ENCODE data around the gene CSF2RB.

CSF2RB gene

GRCh38 chr22:36913427-36914389, at the start of gene CSF2RB:
CSF2RB (plus strand) TSS chr22:36913628; CDS start chr22:36922208, 8,580 bp downstream.
- DNase-seq (ENCODE audit: low spot score): peak; percentile 70

DNA sequence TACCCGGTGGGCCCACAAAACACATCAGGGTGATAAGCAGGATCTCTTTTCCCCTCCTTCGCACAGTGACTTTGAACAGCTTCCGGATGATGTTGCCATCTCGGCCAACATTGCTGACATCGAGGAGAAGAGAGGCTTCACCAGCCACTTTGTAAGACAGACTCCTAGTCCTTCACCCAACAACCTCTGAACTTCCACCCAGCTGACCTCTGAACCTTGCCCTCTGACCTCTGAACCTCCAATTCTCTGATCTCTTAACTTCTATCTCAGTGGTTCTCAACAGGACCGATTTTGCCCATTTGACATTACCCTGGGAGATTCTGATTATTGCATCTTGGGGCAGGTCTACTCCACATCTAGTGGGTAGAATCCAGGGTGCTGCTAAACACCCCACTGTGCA, 49.4 kb upstream of the CSF2RB start:
- no peak for DNase-seq (ENCODE audit: low spot score)

DNA sequence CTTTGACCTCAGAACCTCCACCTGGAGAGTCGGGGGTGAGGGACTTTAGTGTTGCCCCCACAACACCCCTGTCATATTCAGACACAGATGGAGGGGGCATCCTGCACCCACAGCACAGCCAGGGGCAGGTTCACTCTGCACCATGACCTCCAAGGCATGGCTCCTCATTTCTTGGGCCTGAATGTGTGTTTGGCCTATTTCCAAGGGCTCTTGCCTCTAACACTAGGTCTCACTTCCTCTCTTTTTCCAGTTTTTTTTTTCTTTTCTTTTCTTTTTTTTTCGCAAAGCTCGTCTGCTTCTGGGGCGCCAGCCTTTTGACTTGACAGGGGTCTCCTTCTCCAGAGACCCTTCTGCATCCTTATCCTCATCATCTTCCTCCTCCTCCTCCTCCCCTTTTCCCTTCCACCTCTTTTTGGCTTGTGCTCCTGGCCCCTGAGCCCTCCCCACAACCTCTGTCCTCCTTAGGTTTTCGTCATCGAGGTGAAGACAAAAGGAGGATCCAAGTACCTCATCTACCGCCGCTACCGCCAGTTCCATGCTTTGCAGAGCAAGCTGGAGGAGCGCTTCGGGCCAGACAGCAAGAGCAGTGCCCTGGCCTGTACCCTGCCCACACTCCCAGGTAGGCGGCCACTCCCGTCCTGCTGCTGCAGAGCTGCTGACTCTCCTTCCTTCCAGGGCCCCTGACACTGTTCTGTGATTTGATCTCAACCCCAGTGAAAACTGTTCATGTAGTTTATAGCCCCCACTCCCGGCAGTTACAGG, 48.8 kb upstream of the CSF2RB start:
- no peak for DNase-seq (ENCODE audit: low spot score)

GRCh38 chr22:36865346-36865745, 48.1 kb upstream of the CSF2RB start:
- no peak for DNase-seq (ENCODE audit: low spot score)

DNA sequence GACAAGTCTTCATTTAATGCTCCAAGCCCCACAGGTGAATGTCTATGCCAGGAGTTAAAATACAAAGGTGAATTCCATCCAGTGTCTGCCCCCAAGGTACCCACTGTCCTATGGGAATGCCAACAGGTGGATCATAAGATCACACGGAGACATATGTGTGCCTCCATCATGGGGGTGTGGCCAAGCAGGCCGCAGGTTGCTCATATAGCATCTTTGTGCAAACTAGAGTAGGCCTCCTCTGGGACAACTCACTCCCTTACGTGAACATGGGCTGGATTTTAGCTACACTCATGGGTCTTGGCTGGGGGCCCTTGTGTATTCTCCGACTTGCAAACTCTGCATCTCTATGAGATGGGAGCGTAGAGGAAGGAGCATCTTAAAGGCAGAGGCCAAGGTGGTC, 45.7 kb upstream of the CSF2RB start:
- no peak for DNase-seq (ENCODE audit: low spot score)

- DNase-seq (ENCODE audit: low spot score): no peak
Measured at GRCh38 chr22:36868546-36869181, 44.8 kb upstream of the CSF2RB start.

GRCh38 chr22:36870250-36870649, 43.2 kb upstream of the CSF2RB start:
- no peak for DNase-seq (ENCODE audit: low spot score)

- no peak for DNase-seq (ENCODE audit: low spot score)
Measured at GRCh38 chr22:36871669-36872081, 41.8 kb upstream of the CSF2RB start.

DNA sequence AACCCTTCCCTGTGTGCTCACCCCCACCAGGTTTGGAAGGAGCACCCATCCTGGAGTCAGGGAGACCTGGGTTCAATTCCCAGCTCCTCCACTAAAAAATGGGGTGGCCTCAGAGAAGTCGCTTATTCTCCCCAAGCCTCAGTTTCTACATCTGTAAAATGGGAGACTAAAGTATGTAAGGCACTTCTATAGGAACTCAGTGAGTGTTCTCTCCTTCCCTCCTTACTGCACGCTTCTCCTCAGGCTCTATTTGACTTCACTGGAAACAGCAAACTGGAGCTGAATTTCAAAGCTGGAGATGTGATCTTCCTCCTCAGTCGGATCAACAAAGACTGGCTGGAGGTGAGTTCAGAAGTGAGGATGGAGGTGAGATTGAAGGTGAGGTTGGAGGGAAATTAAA, 41.3 kb upstream of the CSF2RB start:
- no peak for DNase-seq (ENCODE audit: low spot score)

- no peak for DNase-seq (ENCODE audit: low spot score)
Measured at GRCh38 chr22:36872866-36873498, 40.4 kb upstream of the CSF2RB start.

DNA sequence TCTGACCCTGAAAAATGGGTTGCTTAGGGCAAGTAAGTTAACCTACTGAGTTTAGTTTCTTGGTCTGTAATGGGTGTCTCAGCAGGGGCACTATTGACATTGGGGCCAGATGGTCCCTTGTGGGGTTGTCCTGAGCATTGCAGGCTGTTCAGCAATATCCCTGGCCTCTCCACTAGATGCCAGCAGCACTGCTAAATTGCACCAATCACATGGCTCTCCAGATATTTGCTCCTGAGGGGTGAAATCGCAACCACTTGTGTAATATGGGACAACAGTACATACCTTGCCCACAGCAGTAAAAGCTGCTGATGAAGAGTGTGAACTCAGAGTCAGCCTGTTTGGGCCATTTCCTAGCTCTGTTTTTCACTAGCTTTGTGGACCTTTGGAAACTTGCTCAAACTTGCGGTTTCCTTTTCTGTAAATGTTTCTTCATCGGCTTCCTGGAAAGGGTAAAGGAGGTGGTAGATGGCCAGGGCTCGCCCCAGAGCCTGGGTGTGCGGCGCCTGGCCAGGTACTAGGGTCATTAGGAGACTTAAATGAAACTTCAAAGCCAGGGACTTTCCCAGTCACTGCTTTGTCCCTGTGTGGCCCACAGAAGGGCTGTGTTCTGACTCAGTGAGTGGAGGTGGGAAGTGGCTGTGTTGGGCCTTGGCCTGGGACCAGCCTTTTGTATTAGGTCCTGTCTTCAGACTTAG, 39.7 kb upstream of the CSF2RB start:
- DNase-seq (ENCODE audit: low spot score): peak; percentile 60

GRCh38 chr22:36874309-36874696, 39.1 kb upstream of the CSF2RB start:
- no peak for DNase-seq (ENCODE audit: low spot score)

- no peak for DNase-seq (ENCODE audit: low spot score)
Measured at GRCh38 chr22:36874736-36875135, 38.7 kb upstream of the CSF2RB start.

DNA sequence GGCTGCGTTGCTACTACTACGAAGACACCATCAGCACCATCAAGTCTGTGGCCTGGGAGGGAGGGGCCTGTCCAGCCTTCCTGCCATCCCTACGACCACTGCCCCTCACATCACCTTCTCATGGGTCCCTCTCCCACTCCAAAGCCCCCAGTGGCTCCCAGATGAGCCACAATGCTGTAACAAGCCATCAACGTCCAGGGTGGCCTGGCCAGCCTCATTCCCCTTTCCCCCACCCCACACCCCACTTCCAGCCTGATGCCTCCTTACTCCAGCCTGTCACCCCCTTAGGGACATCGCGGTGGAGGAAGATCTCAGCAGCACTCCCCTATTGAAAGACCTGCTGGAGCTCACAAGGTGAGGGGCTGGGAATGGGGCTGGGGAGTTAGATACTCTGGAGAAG, 37.7 kb upstream of the CSF2RB start:
- no peak for DNase-seq (ENCODE audit: low spot score)

- DNase-seq (ENCODE audit: low spot score): no peak
Measured at GRCh38 chr22:36879775-36880174, 33.7 kb upstream of the CSF2RB start.

DNA sequence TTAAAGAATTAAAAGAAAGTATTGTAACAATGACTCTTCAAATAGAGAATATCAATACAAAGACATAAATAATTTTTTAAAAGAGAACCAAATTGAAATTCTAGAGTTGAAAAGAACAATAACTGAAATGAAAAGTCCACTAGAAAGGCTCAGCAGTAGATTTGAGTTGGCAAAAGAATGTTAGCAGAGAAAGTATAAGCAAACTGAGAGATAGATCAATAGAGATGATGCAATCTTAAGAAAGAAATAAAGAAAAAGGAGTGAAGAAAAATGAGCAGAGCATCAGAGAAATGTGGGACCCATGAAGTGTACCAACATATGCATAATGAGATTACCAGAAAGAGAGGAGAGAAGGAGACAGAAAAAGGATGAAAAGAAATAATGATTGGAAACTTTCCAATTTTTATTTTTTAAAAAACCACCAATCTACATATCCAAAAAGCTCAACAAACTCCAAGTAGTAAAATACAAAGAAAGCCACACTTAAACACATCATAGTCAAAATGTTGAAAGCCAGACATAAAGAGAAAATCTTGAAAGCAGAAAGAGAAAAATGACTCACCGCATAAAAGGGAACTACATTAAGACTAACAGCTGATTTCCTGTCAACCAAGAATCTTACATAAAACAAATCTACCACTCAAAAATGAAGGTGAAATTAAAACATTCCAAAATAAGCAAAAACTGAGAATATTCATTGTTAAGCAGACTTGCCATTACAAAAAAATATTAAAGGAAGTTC, 31.8 kb upstream of the CSF2RB start:
- no peak for DNase-seq (ENCODE audit: low spot score)

- no peak for DNase-seq (ENCODE audit: low spot score)
Measured at GRCh38 chr22:36884349-36885158, 28.9 kb upstream of the CSF2RB start.

GRCh38 chr22:36885474-36885873, 28.0 kb upstream of the CSF2RB start:
- no peak for DNase-seq (ENCODE audit: low spot score)

DNA sequence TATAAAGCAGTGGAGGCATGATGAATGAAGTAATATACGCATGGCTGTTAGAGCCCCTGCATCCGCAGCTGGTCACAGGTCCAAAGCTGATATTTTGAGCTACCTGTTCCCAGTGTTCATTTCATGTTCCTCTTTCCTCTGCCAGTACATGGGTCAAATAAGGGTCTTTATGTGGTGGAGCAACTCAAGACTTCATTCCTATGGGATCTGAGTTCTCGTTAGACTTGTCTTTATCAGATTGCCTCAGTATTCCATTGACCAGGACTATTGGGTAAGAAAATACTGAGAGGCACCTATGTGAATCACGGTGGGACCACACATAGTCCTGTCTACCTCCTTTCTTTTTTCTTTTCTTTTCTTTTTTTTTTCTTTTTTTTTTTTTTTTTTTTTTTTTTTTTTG, 27.4 kb upstream of the CSF2RB start:
- DNase-seq (ENCODE audit: low spot score): no peak

- no peak for DNase-seq (ENCODE audit: low spot score)
Measured at GRCh38 chr22:36887162-36887561, 26.3 kb upstream of the CSF2RB start.
